ENCODE data around the gene KLHL12. TPM values are rescaled to one million over a fixed set of nuclear protein-coding genes. Genes with fewer than 3 reads are reported as not detected.
"Not testable (repeated sequence)": the region's sequence is repeated elsewhere in the genome, so short reads cannot be mapped to it uniquely, and the experiment has no call there.

KLHL12 gene
- polyA plus RNA-seq, 1 donor (not counting 4 experiments of a cell fraction or from before 2014, with no cell fraction given) = 32.3 TPM

DNA sequence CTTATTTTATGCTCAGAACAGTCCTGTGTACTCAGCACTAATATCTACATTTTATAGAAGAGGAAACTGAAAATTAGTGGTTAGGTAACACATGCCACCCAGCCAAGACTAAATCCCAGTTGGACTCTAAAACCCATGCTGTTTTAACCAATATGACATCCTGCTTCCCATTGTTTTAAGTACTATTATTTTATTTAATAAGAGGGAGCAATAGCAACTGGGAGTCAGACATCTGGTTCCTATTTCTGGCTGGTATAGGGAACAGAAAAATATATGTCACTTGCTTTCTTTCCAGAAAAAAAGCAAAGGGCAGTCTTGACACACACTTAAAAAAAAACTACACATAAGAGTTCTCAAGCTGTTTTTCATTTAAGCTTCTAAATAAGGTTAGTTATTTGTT lies 11.9 kb downstream of the KLHL12 start:
- TF ChIP-seq EZH2 (IDR thresholded peaks at IDR 0.05; ENCODE audit: low read length) = no peak
- TF ChIP-seq, protein P1, sequence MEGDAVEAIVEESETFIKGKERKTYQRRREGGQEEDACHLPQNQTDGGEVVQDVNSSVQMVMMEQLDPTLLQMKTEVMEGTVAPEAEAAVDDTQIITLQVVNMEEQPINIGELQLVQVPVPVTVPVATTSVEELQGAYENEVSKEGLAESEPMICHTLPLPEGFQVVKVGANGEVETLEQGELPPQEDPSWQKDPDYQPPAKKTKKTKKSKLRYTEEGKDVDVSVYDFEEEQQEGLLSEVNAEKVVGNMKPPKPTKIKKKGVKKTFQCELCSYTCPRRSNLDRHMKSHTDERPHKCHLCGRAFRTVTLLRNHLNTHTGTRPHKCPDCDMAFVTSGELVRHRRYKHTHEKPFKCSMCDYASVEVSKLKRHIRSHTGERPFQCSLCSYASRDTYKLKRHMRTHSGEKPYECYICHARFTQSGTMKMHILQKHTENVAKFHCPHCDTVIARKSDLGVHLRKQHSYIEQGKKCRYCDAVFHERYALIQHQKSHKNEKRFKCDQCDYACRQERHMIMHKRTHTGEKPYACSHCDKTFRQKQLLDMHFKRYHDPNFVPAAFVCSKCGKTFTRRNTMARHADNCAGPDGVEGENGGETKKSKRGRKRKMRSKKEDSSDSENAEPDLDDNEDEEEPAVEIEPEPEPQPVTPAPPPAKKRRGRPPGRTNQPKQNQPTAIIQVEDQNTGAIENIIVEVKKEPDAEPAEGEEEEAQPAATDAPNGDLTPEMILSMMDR (optimal IDR thresholded peaks at IDR 0.05 in 1 of 3, IDR thresholded peaks at IDR 0.05 in 1 of 3, conservative IDR thresholded peaks at IDR 0.05 in 1 of 3; ENCODE audit: extremely low read depth in 1 of 3, insufficient read depth in 2 of 3, low read length in 3 of 3) = no peak
- Histone ChIP-seq H3K4me2 (ENCODE audit: control insufficient read depth, extremely low read depth, insufficient read depth, low read depth, low read length) (no peak overlapping the region), H3K9ac (ENCODE audit: control insufficient read depth, extremely low read depth, insufficient read depth, low read length) (no peak overlapping the region), H3K27me3 (ENCODE audit: control insufficient read depth, extremely low read depth, insufficient read depth, low read length) (no peaks in the 10 kb centered on the region), H4K20me1 (ENCODE audit: control insufficient read depth, extremely low read depth, insufficient read depth, low read length) (no peaks in the 10 kb centered on the region), H3K9me1 (ENCODE audit: control insufficient read depth, extremely low read depth, insufficient read depth, low read length) (no peaks in the 10 kb centered on the region), H3K4me1 (ENCODE audit: control insufficient read depth, extremely low read depth, insufficient read depth, low read length) (no peaks in the 10 kb centered on the region), H3K36me3 (ENCODE audit: control insufficient read depth in 2 of 2, extremely low read depth in 1 of 2, insufficient read depth in 2 of 2, low read length in 2 of 2) (peaks cover 6 to 14% of the 10 kb centered on the region in 2 experiments), H3K27ac (ENCODE audit: control insufficient read depth, insufficient read depth, low read length) (no peak overlapping the region), H3K9me3 (ENCODE audit: control insufficient read depth, low read depth, low read length) (no peaks in the 10 kb centered on the region), H3K4me3 (ENCODE audit: control insufficient read depth in 2 of 3, extremely low read depth in 1 of 3, insufficient read depth in 2 of 3, low read depth in 1 of 3, low read length in 3 of 3) (no peak overlapping the region), H2AFZ (ENCODE audit: control insufficient read depth, low read length) (no peak overlapping the region), H3K79me2 (ENCODE audit: control insufficient read depth, insufficient read depth, low read length) (no peaks in the 10 kb centered on the region)
- no peak for DNase-seq (ENCODE audit: low read depth, low spot score)
- no peak for FAIRE-seq
- dilution Hi-C loops (cut with MboI; ENCODE audit: extremely low pct_ligation_motif_present, low sequenced_read_pairs) = no loop called here

DNA sequence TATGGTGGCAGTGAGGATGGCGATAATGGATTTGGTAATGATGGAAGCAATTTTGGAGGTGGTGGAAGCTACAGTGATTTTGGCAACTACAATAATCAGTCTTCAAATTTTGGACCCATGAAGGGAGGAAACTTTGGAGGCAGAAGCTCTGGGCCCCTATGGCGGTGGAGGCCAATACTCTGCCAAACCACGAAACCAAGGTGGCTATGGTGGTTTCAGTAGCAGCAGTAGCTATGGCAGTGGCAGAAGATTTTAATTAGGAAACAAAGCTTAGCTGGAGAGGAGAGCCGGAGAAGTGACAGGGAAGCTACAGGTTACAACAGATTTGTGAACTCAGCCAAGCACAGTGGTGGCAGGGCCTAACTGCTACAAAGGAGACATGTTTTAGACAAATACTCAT lies 14.6 kb downstream of the KLHL12 start:
- DNase-seq (ENCODE audit: low read depth, low spot score); H3K79me2 ChIP-seq (ENCODE audit: control insufficient read depth, insufficient read depth, low read length); H3K4me2 ChIP-seq (ENCODE audit: control insufficient read depth, extremely low read depth, insufficient read depth, low read depth, low read length); H3K4me1 ChIP-seq (ENCODE audit: control insufficient read depth, extremely low read depth, insufficient read depth, low read length); H3K9me1 ChIP-seq (ENCODE audit: control insufficient read depth, extremely low read depth, insufficient read depth, low read length); FAIRE-seq; H3K4me3 ChIP-seq (ENCODE audit: control insufficient read depth in 2 of 3, extremely low read depth in 1 of 3, insufficient read depth in 2 of 3, low read depth in 1 of 3, low read length in 3 of 3); H3K27ac ChIP-seq (ENCODE audit: control insufficient read depth, insufficient read depth, low read length); H3K9ac ChIP-seq (ENCODE audit: control insufficient read depth, extremely low read depth, insufficient read depth, low read length); dilution Hi-C loops (cut with MboI; ENCODE audit: extremely low pct_ligation_motif_present, low sequenced_read_pairs); H3K27me3 ChIP-seq (ENCODE audit: control insufficient read depth, extremely low read depth, insufficient read depth, low read length); H3K36me3 ChIP-seq (ENCODE audit: control insufficient read depth in 2 of 2, extremely low read depth in 1 of 2, insufficient read depth in 2 of 2, low read length in 2 of 2); H2AFZ ChIP-seq (ENCODE audit: control insufficient read depth, low read length); H4K20me1 ChIP-seq (ENCODE audit: control insufficient read depth, extremely low read depth, insufficient read depth, low read length); H3K9me3 ChIP-seq (ENCODE audit: control insufficient read depth, low read depth, low read length): not testable (repeated sequence)

DNA sequence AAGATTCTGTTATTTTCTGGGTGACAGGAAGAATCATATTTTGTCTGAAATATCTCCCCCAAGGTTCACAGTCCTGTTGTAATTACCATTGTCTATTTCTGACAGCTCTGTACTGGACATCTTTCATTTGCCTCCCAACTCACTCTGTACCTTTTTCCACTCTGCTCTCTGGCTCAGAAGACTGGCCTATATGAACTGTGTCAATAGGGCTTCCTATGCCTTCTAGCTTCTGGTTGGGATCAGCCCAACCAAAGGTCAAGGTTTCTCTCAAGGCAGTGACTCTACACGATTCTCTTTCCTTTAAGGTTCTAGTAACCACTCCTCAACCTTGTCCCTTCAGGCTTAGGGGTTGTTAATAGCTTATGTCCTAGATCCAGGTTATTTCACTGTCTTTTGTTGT lies 17.5 kb downstream of the KLHL12 start:
- no peak overlapping the region for H3K4me2 ChIP-seq (ENCODE audit: control insufficient read depth, extremely low read depth, insufficient read depth, low read depth, low read length)
- H3K4me1 ChIP-seq (ENCODE audit: control insufficient read depth, extremely low read depth, insufficient read depth, low read length) = no peaks in the 10 kb centered on the region
- no peaks in the 10 kb centered on the region for H3K9me3 ChIP-seq (ENCODE audit: control insufficient read depth, low read depth, low read length)
- no peaks in the 10 kb centered on the region for H3K27me3 ChIP-seq (ENCODE audit: control insufficient read depth, extremely low read depth, insufficient read depth, low read length)
- H3K4me3 ChIP-seq (ENCODE audit: control insufficient read depth in 2 of 3, extremely low read depth in 1 of 3, insufficient read depth in 2 of 3, low read depth in 1 of 3, low read length in 3 of 3) = no peak overlapping the region
- H3K36me3 ChIP-seq (ENCODE audit: control insufficient read depth in 2 of 2, extremely low read depth in 1 of 2, insufficient read depth in 2 of 2, low read length in 2 of 2) = peaks cover 8 to 10% of the 10 kb centered on the region in 2 experiments
- dilution Hi-C loops (cut with MboI; ENCODE audit: extremely low pct_ligation_motif_present, low sequenced_read_pairs) = no loop called here
- H3K79me2 ChIP-seq (ENCODE audit: control insufficient read depth, insufficient read depth, low read length) = no peaks in the 10 kb centered on the region
- H3K9me1 ChIP-seq (ENCODE audit: control insufficient read depth, extremely low read depth, insufficient read depth, low read length) = no peaks in the 10 kb centered on the region
- H3K9ac ChIP-seq (ENCODE audit: control insufficient read depth, extremely low read depth, insufficient read depth, low read length) = no peak overlapping the region
- no peak overlapping the region for H2AFZ ChIP-seq (ENCODE audit: control insufficient read depth, low read length)
- TF ChIP-seq EZH2 (IDR thresholded peaks at IDR 0.05; ENCODE audit: low read length) = no peak
- TF ChIP-seq, protein P1 (optimal IDR thresholded peaks at IDR 0.05 in 1 of 3, IDR thresholded peaks at IDR 0.05 in 1 of 3, conservative IDR thresholded peaks at IDR 0.05 in 1 of 3; ENCODE audit: extremely low read depth in 1 of 3, insufficient read depth in 2 of 3, low read length in 3 of 3) = no peak
- FAIRE-seq (no peak), DNase-seq (ENCODE audit: low read depth, low spot score) (no peak)
- no peak overlapping the region for H3K27ac ChIP-seq (ENCODE audit: control insufficient read depth, insufficient read depth, low read length)
- no peaks in the 10 kb centered on the region for H4K20me1 ChIP-seq (ENCODE audit: control insufficient read depth, extremely low read depth, insufficient read depth, low read length)
